Heart left ventricle (tissue), 16 donors: ENCODE measurements around the gene FOCAD. TPM values are rescaled to one million over a fixed set of nuclear protein-coding genes. Genes with fewer than 3 reads are reported as not detected.

Experiments used
- ATAC-seq, 4 donors: fragments of 200-7000 bp; cut with Tn5 transposase; one replicate each; pipeline ENCODE4 v1.9.1; 2020 to 2022; ENCODE audit warnings: moderate library complexity in 4 of 4, mild to moderate bottlenecking in 3 of 4, moderate number of reproducible peaks in 1 of 4
- DNase-seq, 5 donors: peaks; one replicate each; pipeline ENCODE4 v3.0.0-alpha.2; 2020
- H3K27ac ChIP-seq, 12 donors: fragments of 200-600 bp; sonication (generic) in 4 of 12; one replicate each; pipeline versions ENCODE4 v1.5.0 to v1.8.0; 2016 to 2022; ENCODE audit warnings: mild to moderate bottlenecking in 2 of 12
- H3K27me3 ChIP-seq, 9 donors: fragments of 200-600 bp; sonication (generic) in 2 of 9; one replicate each; pipeline versions ENCODE4 v1.5.1 to v1.8.0; 2016 to 2022; ENCODE audit warnings: mild to moderate bottlenecking in 3 of 9
- H3K36me3 ChIP-seq, 9 donors: fragments of 200-600 bp; sonication (generic) in 2 of 9; one replicate each; pipeline versions ENCODE4 v1.5.0 to v1.8.0; 2018 to 2022; ENCODE audit warnings: mild to moderate bottlenecking in 2 of 9
- H3K4me1 ChIP-seq, 12 donors: fragments of 200-600 bp; sonication (generic) in 4 of 12; one replicate each; pipeline versions ENCODE4 v1.5.0 to v1.8.0; 2016 to 2022; ENCODE audit warnings: mild to moderate bottlenecking in 3 of 12
- H3K4me3 ChIP-seq, 12 donors: fragments of 200-600 bp; sonication (generic) in 4 of 12; one replicate each; pipeline versions ENCODE4 v1.5.0 to v1.8.0; 2017 to 2022; ENCODE audit warnings: mild to moderate bottlenecking in 9 of 12, moderate library complexity in 4 of 12
- H3K9me3 ChIP-seq, 12 donors: fragments of 200-600 bp; sonication (generic) in 4 of 12; one replicate each; pipeline versions ENCODE4 v1.5.0 to v1.8.0; 2016 to 2022; ENCODE audit warnings: mild to moderate bottlenecking in 1 of 12
- CTCF ChIP-seq, 12 donors: fragments of 200-600 bp; sonication (generic) in 4 of 12; IDR thresholded peaks; one replicate each; pipeline versions ENCODE4 v1.5.0 to v1.8.0; 2018 to 2022; ENCODE audit warnings: antibody characterized with exemption in 12 of 12, mild to moderate bottlenecking in 5 of 12
- POLR2A ChIP-seq, 2 donors: fragments of 450-650 bp; IDR thresholded peaks; one replicate each; pipeline ENCODE4 v1.6.1; 2017; ENCODE audit warnings: antibody characterized with exemption in 2 of 2, mild to moderate bottlenecking in 2 of 2, moderate library complexity in 2 of 2
- WGBS, 4 donors: extraction: QIAGEN DNeasy Blood & Tissue Kit in 2 of 4; methylation state at CpG; one replicate each; pipeline versions ENCODE4 v1.1.5 to v1.1.7; 2013 to 2018; 5-methylcytosine and 5-hydroxymethylcytosine counted together
- intact Hi-C, 10 donors: fragments of 100-400 bp; cut with DNase I; formaldehyde crosslinking; loops; one replicate each; pipeline versions ENCODE4 v1.11.1 to v1.14.2; 2022
- polyA plus RNA-seq, 2 donors: library from polyadenylated mRNA; stranded (reverse); fragments of 200-250 nt; gene quantifications; one replicate each; pipeline ENCODE4 v1.2.3, GENCODE V29; 2013
- total RNA-seq, 9 donors: library from RNA; depleted of rRNA in 2 of 9; stranded (reverse); fragments of >200 nt in 2 of 9; fragmentation: NEBNext Ultra II Directional in 3 of 9; extraction: Animal tissue kit (Norgen Biotek cat#: 25700) in 3 of 9; gene quantifications; one replicate each; pipeline versions ENCODE4 v1.1.0 to v1.2.4, GENCODE V29; 2016 to 2023
- donor health status: ischemic (EF 13 %, LVEDD 7.1; RV severe dilation, severe dysfunction).
- donor health status: healthy with polysubstance abuse.
- donor health status: DM: no; HTN: yes; CAD: no.
- donor health status: DM: no; HTN: no; CAD: no.
- donor health status: ischemic (EF 25% LVEDD 6.9; RV normal size, moderate dysfunction).
- donor health status: ischemic (EF 25% LVEDD 5.7; RV mildly dilated, moderate dysfunction).
- donor health status: healthy.
- donor health status: DM: yes; HTN: yes; CAD: no.
- donor health status: ischemic (EF 35%, LVEDD 5.7; RV mildly dilated, moderate dysfunction).
- donor health status: nonischemic (EF 11% LVEDD 7.7; RV severe dilation, severe dysfunction).
- donor health status: DM: yes; HTN: yes; CAD: no.
- donor health status: PGD.
- donor health status: ischemic (EF 29% LVEDD 5.4; RV normal size, mild dysfunction).
- donor health status: nonischemic (EF 23%, LVEDD 6.1; RV moderate dilation, normal function).

The FOCAD gene
- total and polyA plus RNA-seq, 11 donors: 8.6 to 39.5 (median 28.3) TPM

GRCh38 chr9:20804489-20805250 lies 120.6 kb downstream of the FOCAD start:
- Histone ChIP-seq H3K36me3 (no peaks in the 10 kb centered on the region), H3K27ac (no peak overlapping the region), H3K4me3 (no peak overlapping the region), H3K27me3 (no peaks in the 10 kb centered on the region), H3K4me1 (peaks cover 0 to 3% (median 0%) of the 10 kb centered on the region in 12 donors), H3K9me3 (no peaks in the 10 kb centered on the region)
- ATAC-seq (no peak), DNase-seq (no peak)
- 71 to 80% (median 77%) methylated on average over 11 of the region's 11 CpGs for WGBS, 4 donors
- no peak for TF ChIP-seq CTCF (IDR thresholded peaks at IDR 0.05)
- no peak for TF ChIP-seq POLR2A (IDR thresholded peaks at IDR 0.05)
- intact Hi-C loops: loop anchor here in 2 of 10 donors (5.0 to 10.0 kb wide), 2 partner anchors 42 to 1290 kb away; no protein-coding TSS in a partner anchor

GRCh38 chr9:20805766-20806165 lies 121.7 kb downstream of the FOCAD start:
- no peak for DNase-seq
- intact Hi-C loops: loop anchor here in 2 of 10 donors (5.0 to 10.0 kb wide), 2 partner anchors 43 to 1291 kb away; no protein-coding TSS in a partner anchor

GRCh38 chr9:20808002-20808401 lies 123.9 kb downstream of the FOCAD start:
- H3K27me3 ChIP-seq: no peaks in the 10 kb centered on the region
- H3K36me3 ChIP-seq: no peaks in the 10 kb centered on the region
- intact Hi-C loops: loop anchor here in 2 of 10 donors (5.0 to 10.0 kb wide), 2 partner anchors 46 to 1293 kb away; no protein-coding TSS in a partner anchor
- DNase-seq (no peak), ATAC-seq (no peak)
- H3K27ac ChIP-seq: no peak overlapping the region
- peaks cover 0 to 3% (median 0%) of the 10 kb centered on the region in 12 donors for H3K4me1 ChIP-seq
- no peak for TF ChIP-seq CTCF (IDR thresholded peaks at IDR 0.05)
- no peak for TF ChIP-seq POLR2A (IDR thresholded peaks at IDR 0.05)
- no peaks in the 10 kb centered on the region for H3K9me3 ChIP-seq
- H3K4me3 ChIP-seq: no peak overlapping the region
- 80 to 92% (median 87%) methylated on average over 8 of the region's 8 CpGs for WGBS, 4 donors

More at GRCh38 chr9:20805766-20806165, 121.7 kb downstream of the FOCAD start:
- Histone ChIP-seq H3K27me3 (no peaks in the 10 kb centered on the region), H3K27ac (no peak overlapping the region), H3K36me3 (no peaks in the 10 kb centered on the region), H3K9me3 (no peaks in the 10 kb centered on the region), H3K4me3 (no peak overlapping the region), H3K4me1 (peaks cover 0 to 3% (median 0%) of the 10 kb centered on the region in 12 donors)
- WGBS, 4 donors: 90 to 97% (median 96%) methylated on average over 2 of the region's 2 CpGs
- ATAC-seq: no peak
- no peak for TF ChIP-seq POLR2A (IDR thresholded peaks at IDR 0.05)
- TF ChIP-seq CTCF (IDR thresholded peaks at IDR 0.05): no peak

- intact Hi-C loops: loop anchor here in 1 of 10 donors (10.0 kb wide), 1 partner anchor 107 kb away; no protein-coding TSS in a partner anchor
- H3K4me3 ChIP-seq: no peak overlapping the region
Measured at GRCh38 chr9:20811872-20812271, 127.8 kb downstream of the FOCAD start.

More at GRCh38 chr9:20811872-20812271, 127.8 kb downstream of the FOCAD start:
- Histone ChIP-seq H3K9me3 (no peaks in the 10 kb centered on the region), H3K36me3 (no peaks in the 10 kb centered on the region), H3K27me3 (no peaks in the 10 kb centered on the region), H3K4me1 (peaks cover 0 to 18% (median 10%) of the 10 kb centered on the region in 12 donors), H3K27ac (no peak overlapping the region)
- no peak for ATAC-seq
- no peak for TF ChIP-seq POLR2A (IDR thresholded peaks at IDR 0.05)
- TF ChIP-seq CTCF (IDR thresholded peaks at IDR 0.05): no peak
- DNase-seq: no peak
